Measurements from ENCODE around the gene ANO1. TPM values are rescaled to one million over a fixed set of nuclear protein-coding genes. Genes with fewer than 3 reads are reported as not detected.

Gene ANO1
- polyA plus RNA-seq, 1 donor (not counting 4 experiments of a cell fraction or from before 2014, with no cell fraction given), result 45.2 TPM

- DNase-seq (ENCODE audit: low read depth, low spot score), result no peak
- Histone ChIP-seq H3K4me1 (ENCODE audit: control insufficient read depth, extremely low read depth, insufficient read depth, low read length) (peaks cover 29% of the 10 kb centered on the region), H3K36me3 (ENCODE audit: control insufficient read depth in 2 of 2, extremely low read depth in 1 of 2, insufficient read depth in 2 of 2, low read length in 2 of 2) (no peaks in the 10 kb centered on the region), H3K9ac (ENCODE audit: control insufficient read depth, extremely low read depth, insufficient read depth, low read length) (no peak overlapping the region), H3K4me3 (ENCODE audit: control insufficient read depth in 2 of 3, extremely low read depth in 1 of 3, insufficient read depth in 2 of 3, low read depth in 1 of 3, low read length in 3 of 3) (no peak overlapping the region), H2AFZ (ENCODE audit: control insufficient read depth, low read length) (no peak overlapping the region), H3K9me3 (ENCODE audit: control insufficient read depth, low read depth, low read length) (no peaks in the 10 kb centered on the region), H3K79me2 (ENCODE audit: control insufficient read depth, insufficient read depth, low read length) (no peaks in the 10 kb centered on the region), H3K27me3 (ENCODE audit: control insufficient read depth, extremely low read depth, insufficient read depth, low read length) (no peaks in the 10 kb centered on the region), H3K27ac (ENCODE audit: control insufficient read depth, insufficient read depth, low read length) (no peak overlapping the region), H4K20me1 (ENCODE audit: control insufficient read depth, extremely low read depth, insufficient read depth, low read length) (no peaks in the 10 kb centered on the region), H3K4me2 (ENCODE audit: control insufficient read depth, extremely low read depth, insufficient read depth, low read depth, low read length) (no peak overlapping the region), H3K9me1 (ENCODE audit: control insufficient read depth, extremely low read depth, insufficient read depth, low read length) (no peaks in the 10 kb centered on the region)
- dilution Hi-C loops (cut with MboI; ENCODE audit: extremely low pct_ligation_motif_present, low sequenced_read_pairs), result no loop called here
- no peak for TF ChIP-seq EZH2 (IDR thresholded peaks at IDR 0.05; ENCODE audit: low read length)
- TF ChIP-seq CTCF (optimal IDR thresholded peaks at IDR 0.05 in 1 of 3, IDR thresholded peaks at IDR 0.05 in 1 of 3, conservative IDR thresholded peaks at IDR 0.05 in 1 of 3; ENCODE audit: extremely low read depth in 1 of 3, insufficient read depth in 2 of 3, low read length in 3 of 3), result no peak
- FAIRE-seq, result no peak
Measured at GRCh38 chr11:70066136-70066520, 12.0 kb upstream of the ANO1 start.

GRCh38 chr11:70066628-70067027 is 11.5 kb upstream of the ANO1 start:
- FAIRE-seq (no peak), DNase-seq (ENCODE audit: low read depth, low spot score) (no peak)
- Histone ChIP-seq H3K9me1 (ENCODE audit: control insufficient read depth, extremely low read depth, insufficient read depth, low read length) (no peaks in the 10 kb centered on the region), H2AFZ (ENCODE audit: control insufficient read depth, low read length) (no peak overlapping the region), H3K79me2 (ENCODE audit: control insufficient read depth, insufficient read depth, low read length) (no peaks in the 10 kb centered on the region), H3K36me3 (ENCODE audit: control insufficient read depth in 2 of 2, extremely low read depth in 1 of 2, insufficient read depth in 2 of 2, low read length in 2 of 2) (no peaks in the 10 kb centered on the region), H3K4me3 (ENCODE audit: control insufficient read depth in 2 of 3, extremely low read depth in 1 of 3, insufficient read depth in 2 of 3, low read depth in 1 of 3, low read length in 3 of 3) (no peak overlapping the region), H3K4me2 (ENCODE audit: control insufficient read depth, extremely low read depth, insufficient read depth, low read depth, low read length) (no peak overlapping the region), H3K4me1 (ENCODE audit: control insufficient read depth, extremely low read depth, insufficient read depth, low read length) (peaks cover 29% of the 10 kb centered on the region), H3K27me3 (ENCODE audit: control insufficient read depth, extremely low read depth, insufficient read depth, low read length) (no peaks in the 10 kb centered on the region), H3K9ac (ENCODE audit: control insufficient read depth, extremely low read depth, insufficient read depth, low read length) (no peak overlapping the region), H3K27ac (ENCODE audit: control insufficient read depth, insufficient read depth, low read length) (no peak overlapping the region), H4K20me1 (ENCODE audit: control insufficient read depth, extremely low read depth, insufficient read depth, low read length) (no peaks in the 10 kb centered on the region), H3K9me3 (ENCODE audit: control insufficient read depth, low read depth, low read length) (no peaks in the 10 kb centered on the region)
- dilution Hi-C loops (cut with MboI; ENCODE audit: extremely low pct_ligation_motif_present, low sequenced_read_pairs), result no loop called here
- TF ChIP-seq CTCF (optimal IDR thresholded peaks at IDR 0.05 in 1 of 3, IDR thresholded peaks at IDR 0.05 in 1 of 3, conservative IDR thresholded peaks at IDR 0.05 in 1 of 3; ENCODE audit: extremely low read depth in 1 of 3, insufficient read depth in 2 of 3, low read length in 3 of 3) (no peak), EZH2 (IDR thresholded peaks at IDR 0.05; ENCODE audit: low read length) (no peak)

Data from keratinocyte (primary cell).